Uterus (tissue), 4 donors: ENCODE measurements around the gene FAM20A. TPM values are rescaled to one million over a fixed set of nuclear protein-coding genes. Genes with fewer than 3 reads are reported as not detected.
A peak's percentile ranks its signal among the peaks of the same experiment; 100 is the strongest.
"Not testable (repeated sequence)": the region's sequence is repeated elsewhere in the genome, so short reads cannot be mapped to it uniquely, and the experiment has no call there.

Source experiments
- DNase-seq, 2 donors: peaks; one replicate each; pipeline ENCODE4 v3.0.0-alpha.2; 2019 to 2020
- H3K27ac ChIP-seq, 2 donors: fragments of 200-600 bp; sonication (generic); 1 replicate in 1 of 2; 2 replicates in 1 of 2; pipeline ENCODE4 v1.5.1; 2016 to 2018
- H3K27me3 ChIP-seq, 2 donors: fragments of 200-600 bp; sonication (generic); one replicate each; pipeline ENCODE4 v1.5.1; 2018 to 2019; ENCODE audit warnings: control low read depth in 1 of 2
- H3K36me3 ChIP-seq, 2 donors: fragments of 200-600 bp; sonication (generic); one replicate each; pipeline ENCODE4 v1.5.1; 2019; ENCODE audit warnings: control low read depth in 1 of 2
- H3K4me1 ChIP-seq, 2 donors: fragments of 200-600 bp; sonication (generic); one replicate each; pipeline ENCODE4 v1.5.1; 2018 to 2019; ENCODE audit warnings: control low read depth in 1 of 2
- H3K4me3 ChIP-seq, 2 donors: fragments of 200-600 bp; sonication (generic); 1 replicate in 1 of 2; 2 replicates in 1 of 2; pipeline ENCODE4 v1.5.1; 2018 to 2019; ENCODE audit warnings: mild to moderate bottlenecking in 1 of 2
- H3K9me3 ChIP-seq, 2 donors: fragments of 200-600 bp; sonication (generic); one replicate each; pipeline ENCODE4 v1.5.1; 2019; ENCODE audit warnings: control low read depth in 1 of 2
- POLR2A ChIP-seq, 2 donors: fragments of 450-650 bp; IDR thresholded peaks; one replicate each; pipeline ENCODE4 v1.6.1; 2016; ENCODE audit warnings: antibody characterized with exemption in 2 of 2, mild to moderate bottlenecking in 1 of 2, moderate library complexity in 1 of 2
- intact Hi-C: fragments of 100-400 bp; cut with DNase I; formaldehyde crosslinking; loops from one replicate; pipeline ENCODE4 v1.15.1; 2023; ENCODE audit warnings: low total_unique reads
- total RNA-seq, 4 donors: library from RNA; depleted of rRNA in 3 of 4; stranded (reverse); fragments of >200 nt in 3 of 4; gene quantifications; one replicate each; pipeline versions ENCODE4 v1.1.0 to v1.2.4, GENCODE V29; 2014 to 2023
- TF ChIP-seq, protein P1 (sequence below), 4 experiments: fragments of 200-600 bp in 2 of 4; fragments of 450-650 bp in 2 of 4; sonication (generic) in 2 of 4; IDR thresholded peaks; one replicate each; pipeline ENCODE4 v1.5.1; 2016 to 2019; ENCODE audit warnings: antibody characterized with exemption in 4 of 4, mild to moderate bottlenecking in 2 of 4, moderate library complexity in 1 of 4
- donor health status: DM: yes; HTN: yes; CAD: no.

Gene FAM20A
- total RNA-seq, 4 donors from 2014 or later = under 0.01 to 40.3 (median 14.0) TPM

DNA sequence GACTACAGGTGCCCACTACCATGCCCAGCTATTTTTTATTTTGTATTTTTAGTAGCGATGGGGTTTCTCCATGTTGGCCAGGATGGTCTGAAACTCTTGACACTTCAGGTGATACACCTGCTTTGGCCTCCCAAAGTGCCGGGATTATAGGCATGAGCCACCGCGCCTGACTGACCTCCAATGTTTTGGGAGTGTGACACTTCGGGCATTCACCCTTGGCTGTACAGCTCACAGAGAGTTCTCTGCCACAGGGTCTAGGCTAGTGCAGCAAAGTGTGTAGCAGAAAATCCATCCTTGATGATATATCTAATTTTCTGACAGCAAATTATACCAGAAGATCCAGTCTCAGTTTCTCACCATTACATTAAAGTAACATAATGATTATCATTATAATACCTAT, 14.1 kb downstream of the FAM20A start:
- intact Hi-C loops = no loop called here
- no peaks in the 10 kb centered on the region for H3K9me3 ChIP-seq
- H3K4me1 ChIP-seq = peaks cover 5% of the 10 kb centered on the region in 2 donors
- DNase-seq = no peak
- H3K27me3 ChIP-seq = no peaks in the 10 kb centered on the region
- H3K36me3 ChIP-seq = no peaks in the 10 kb centered on the region
- peak overlapping the region in 1 of 2 donors; percentile 8 for H3K27ac ChIP-seq
- no peak overlapping the region for H3K4me3 ChIP-seq
- no peak for TF ChIP-seq POLR2A (IDR thresholded peaks at IDR 0.05)
- TF ChIP-seq, protein P1, sequence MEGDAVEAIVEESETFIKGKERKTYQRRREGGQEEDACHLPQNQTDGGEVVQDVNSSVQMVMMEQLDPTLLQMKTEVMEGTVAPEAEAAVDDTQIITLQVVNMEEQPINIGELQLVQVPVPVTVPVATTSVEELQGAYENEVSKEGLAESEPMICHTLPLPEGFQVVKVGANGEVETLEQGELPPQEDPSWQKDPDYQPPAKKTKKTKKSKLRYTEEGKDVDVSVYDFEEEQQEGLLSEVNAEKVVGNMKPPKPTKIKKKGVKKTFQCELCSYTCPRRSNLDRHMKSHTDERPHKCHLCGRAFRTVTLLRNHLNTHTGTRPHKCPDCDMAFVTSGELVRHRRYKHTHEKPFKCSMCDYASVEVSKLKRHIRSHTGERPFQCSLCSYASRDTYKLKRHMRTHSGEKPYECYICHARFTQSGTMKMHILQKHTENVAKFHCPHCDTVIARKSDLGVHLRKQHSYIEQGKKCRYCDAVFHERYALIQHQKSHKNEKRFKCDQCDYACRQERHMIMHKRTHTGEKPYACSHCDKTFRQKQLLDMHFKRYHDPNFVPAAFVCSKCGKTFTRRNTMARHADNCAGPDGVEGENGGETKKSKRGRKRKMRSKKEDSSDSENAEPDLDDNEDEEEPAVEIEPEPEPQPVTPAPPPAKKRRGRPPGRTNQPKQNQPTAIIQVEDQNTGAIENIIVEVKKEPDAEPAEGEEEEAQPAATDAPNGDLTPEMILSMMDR (IDR thresholded peaks at IDR 0.05) = no peak

DNA sequence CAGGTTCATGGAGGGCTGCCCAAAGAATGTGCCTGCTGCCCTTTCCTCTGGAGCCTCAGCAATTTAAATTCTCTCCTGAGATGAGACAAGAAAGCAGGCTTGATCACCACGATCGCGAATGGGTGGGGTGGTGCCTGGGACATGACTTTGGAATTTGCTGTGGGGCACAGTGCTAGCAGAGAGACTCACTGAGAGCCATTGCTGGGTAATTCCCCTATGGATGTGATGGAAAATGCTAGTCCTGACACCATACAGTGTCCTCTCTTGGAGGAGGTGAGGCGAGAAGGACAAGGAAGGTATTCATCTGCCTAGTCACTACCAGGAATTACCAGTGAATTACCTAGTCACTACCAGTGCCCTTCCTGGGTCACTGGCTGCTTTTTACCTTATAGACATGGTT, 15.5 kb downstream of the FAM20A start:
- H3K27me3 ChIP-seq = no peaks in the 10 kb centered on the region
- no peak overlapping the region for H3K4me3 ChIP-seq
- no peaks in the 10 kb centered on the region for H3K36me3 ChIP-seq
- peaks cover 0 to 3% of the 10 kb centered on the region in 2 donors for H3K4me1 ChIP-seq
- intact Hi-C loops = no loop called here
- no peaks in the 10 kb centered on the region for H3K9me3 ChIP-seq
- peak overlapping the region; percentile 24 to 33 for H3K27ac ChIP-seq
- TF ChIP-seq, protein P1 (IDR thresholded peaks at IDR 0.05) = no peak
- TF ChIP-seq POLR2A (IDR thresholded peaks at IDR 0.05) = no peak
- DNase-seq = no peak

DNA sequence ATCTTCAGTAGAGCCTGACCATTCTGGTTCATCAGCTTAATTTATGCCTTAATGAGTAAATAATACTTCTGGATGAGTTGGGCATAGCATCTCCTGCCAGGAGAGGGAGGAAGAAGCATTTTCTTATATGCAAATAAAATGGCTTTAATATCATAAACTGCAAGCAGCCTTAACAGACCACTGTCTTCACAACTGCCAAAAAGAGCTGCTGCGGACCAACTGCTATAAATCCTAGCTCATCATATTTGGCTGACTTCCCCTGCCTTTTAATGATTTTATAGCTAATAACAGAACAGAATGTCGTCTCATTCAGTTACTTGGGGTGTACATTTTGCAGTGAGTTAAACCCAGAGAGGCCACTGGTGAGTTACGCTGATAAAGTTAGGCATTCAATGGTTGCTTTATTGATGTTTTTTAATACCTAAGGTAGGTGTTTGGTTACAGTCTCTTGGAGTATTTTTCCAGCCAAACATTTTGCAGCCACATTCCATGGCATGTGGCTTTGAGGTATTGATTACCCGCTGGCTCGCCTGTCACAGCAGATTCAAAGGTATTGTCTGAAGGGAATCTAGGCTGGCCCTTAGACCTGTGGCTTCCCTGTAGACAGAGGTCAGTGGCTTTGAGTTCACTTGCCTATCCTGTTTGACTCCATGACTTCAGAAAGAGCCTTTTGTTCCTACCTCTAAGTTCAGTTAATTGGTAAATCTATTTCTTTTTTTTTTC, 16.4 kb downstream of the FAM20A start:
- no peaks in the 10 kb centered on the region for H3K4me1 ChIP-seq

DNA sequence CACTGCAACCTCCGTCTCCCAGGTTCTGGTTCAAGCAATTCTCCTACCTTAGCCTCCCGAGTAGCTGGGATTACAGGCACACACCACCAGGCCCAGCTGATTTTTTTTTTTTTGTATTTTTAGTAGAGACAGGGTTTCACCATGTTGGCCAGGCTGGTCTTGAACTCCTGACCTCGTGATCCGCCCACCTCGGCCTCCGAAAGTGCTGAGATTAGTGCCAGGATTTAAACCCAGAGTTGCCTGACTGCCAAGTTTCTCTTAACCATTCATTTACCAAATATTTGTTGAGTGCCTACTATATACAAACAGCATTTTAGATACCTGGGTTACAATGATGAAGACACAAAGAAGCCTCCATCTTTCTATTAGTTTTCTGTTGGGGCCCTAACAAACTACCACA, 18.3 kb downstream of the FAM20A start:
- H3K9me3 ChIP-seq, intact Hi-C loops, H3K4me3 ChIP-seq, H3K27me3 ChIP-seq, H3K36me3 ChIP-seq, H3K27ac ChIP-seq, DNase-seq, H3K4me1 ChIP-seq: not testable (repeated sequence)

More for the DNA sequence above, 16.4 kb downstream of the FAM20A start:
- TF ChIP-seq, protein P1 (IDR thresholded peaks at IDR 0.05) = no peak
- TF ChIP-seq POLR2A (IDR thresholded peaks at IDR 0.05) = no peak
- no peak for DNase-seq
- Histone ChIP-seq H3K4me3 (no peak overlapping the region), H3K36me3 (no peaks in the 10 kb centered on the region), H3K9me3 (no peaks in the 10 kb centered on the region), H3K27ac (peak overlapping the region; percentile 33 to 47), H3K27me3 (no peaks in the 10 kb centered on the region)
- intact Hi-C loops = no loop called here

DNA sequence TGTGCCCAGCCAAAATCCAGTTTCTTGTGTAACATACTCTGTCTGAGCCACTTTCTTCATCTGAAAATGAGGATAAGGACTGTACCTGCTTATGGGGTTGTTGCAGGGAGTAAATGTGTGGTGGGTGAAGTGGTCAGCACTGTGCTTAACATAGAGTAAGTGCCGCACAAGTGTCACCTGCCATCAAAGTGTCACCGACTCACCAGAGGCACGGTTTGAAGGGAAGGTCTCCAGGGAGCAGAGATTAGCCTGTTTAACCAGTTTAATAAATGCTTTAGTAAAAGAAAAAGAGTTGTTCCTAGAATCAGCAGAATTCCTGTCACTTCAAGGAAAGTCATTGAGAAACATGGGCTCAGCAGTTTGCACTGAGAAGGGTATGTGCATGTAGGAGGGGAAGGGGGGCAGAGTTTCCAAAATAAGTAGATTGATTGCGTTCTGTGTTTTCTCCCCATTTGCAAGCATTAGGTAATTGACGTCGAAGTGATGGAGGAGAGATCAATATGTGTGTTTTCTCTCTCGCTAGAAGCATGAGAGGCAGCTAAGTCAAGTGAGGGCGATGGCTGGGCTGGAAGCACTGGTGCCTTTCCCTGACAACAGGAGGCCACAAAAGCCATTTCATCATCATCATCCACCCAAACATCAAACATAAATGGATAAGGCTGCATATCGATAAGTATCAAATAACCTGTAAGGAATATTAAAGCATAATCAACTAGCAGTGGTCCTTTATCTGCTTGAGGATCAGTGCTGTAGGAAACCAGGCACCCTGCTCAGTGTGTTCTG, 19.1 kb downstream of the FAM20A start:
- H3K4me1 ChIP-seq = peaks cover 4 to 12% of the 10 kb centered on the region in 2 donors
- no peak for TF ChIP-seq POLR2A (IDR thresholded peaks at IDR 0.05)
- TF ChIP-seq, protein P1 (IDR thresholded peaks at IDR 0.05) = no peak
- intact Hi-C loops = no loop called here
- no peak overlapping the region for H3K4me3 ChIP-seq
- H3K27me3 ChIP-seq = no peaks in the 10 kb centered on the region
- no peaks in the 10 kb centered on the region for H3K36me3 ChIP-seq
- no peak for DNase-seq
- no peaks in the 10 kb centered on the region for H3K9me3 ChIP-seq
- H3K27ac ChIP-seq = peak overlapping the region; percentile 10 to 21
